Cortex of kidney (tissue), 1 donor: ENCODE results near the gene RAB9B.

Experiments used
- DNase-seq: peaks from one replicate; lab custom pipeline; 2025; lab: John Stamatoyannopoulos, UW

Gene RAB9B

DNA sequence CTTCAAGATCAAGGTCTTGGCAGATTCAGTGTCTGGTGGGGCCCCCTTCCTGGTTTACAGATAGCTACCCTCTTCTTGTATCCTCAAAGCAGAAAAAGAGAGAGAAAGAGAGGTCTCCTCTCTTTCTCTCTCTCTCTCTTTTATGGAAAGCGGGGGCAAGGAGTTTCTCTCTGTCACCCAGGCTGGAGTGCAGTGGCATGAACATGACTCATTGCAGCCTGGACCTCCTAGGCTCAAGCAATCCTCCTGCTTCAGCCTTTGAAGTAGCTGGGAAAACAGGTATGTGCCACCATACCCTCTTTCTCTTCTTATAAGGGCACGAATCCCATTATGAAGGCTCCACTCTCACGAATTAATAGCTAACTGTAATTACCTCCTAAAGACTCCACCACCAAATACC, 20.2 kb downstream of the RAB9B start:
- no peak for DNase-seq

DNA sequence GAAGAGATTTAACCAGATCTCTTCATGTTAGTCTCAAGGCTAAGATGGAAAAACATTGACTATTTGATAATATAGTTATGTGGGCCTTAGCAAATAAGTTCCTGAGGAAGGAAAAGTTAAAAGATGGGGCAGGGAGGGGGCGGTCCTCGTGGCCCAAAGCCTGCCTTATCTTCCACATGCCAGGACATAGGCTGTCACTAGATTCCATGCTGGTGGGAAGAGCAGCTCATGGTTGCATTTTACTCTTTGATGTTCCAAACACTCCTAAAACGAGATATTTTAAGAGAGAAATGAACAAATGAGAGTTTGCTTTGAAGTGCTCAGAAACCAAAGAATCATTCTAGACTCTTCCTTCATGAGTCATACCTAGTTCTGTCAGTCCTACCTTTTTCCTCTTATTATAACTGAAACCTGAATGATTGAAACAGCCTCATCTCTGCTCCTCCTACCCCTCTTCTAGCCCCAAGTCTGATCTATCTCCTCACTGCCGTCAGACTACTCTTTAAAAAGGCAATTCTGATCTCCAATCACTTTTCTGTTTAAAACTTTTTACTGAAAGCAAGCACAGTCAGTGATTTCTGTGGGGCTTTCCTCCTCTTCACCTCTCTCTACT, 25.1 kb downstream of the RAB9B start:
- no peak for DNase-seq

DNA sequence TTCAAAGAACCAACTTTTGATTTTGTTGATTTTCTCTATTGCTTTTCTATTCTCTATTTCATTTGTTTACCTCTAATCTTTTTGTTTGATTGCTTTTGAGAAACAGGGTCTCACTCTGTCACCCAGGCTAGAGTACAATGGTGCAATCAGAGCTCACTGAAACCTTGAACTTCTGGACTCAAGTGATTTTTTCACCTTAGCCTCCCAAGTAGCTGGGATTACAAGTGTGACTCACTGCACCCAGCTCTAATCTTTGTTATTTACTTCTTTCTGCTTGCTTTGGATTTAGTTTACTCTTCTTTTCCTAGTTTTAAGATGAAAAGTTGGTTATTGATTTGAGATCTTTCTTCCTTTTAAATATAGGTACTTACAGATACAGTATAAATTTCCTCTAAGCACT, 26.2 kb downstream of the RAB9B start:
- no peak for DNase-seq

DNA sequence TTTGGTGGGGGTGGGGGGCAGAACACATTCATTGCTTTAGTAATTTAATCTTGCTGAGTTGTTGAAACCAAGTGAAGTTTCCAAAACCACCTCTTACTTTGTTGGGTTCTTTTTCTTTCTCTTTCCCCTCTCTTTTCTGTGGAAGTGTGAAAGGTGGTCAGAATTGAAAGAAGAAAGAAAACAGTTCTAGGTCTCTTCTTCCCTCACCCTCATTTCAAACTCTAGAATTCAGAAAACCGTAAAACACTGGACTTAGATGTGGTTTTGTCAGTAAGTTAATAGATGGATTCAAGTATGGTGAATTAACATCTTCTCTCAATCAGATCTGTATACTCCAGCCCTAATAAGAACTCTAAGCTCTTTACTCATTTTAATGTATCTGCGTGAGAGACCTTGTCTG, 31.7 kb downstream of the RAB9B start:
- DNase-seq, result no peak

DNA sequence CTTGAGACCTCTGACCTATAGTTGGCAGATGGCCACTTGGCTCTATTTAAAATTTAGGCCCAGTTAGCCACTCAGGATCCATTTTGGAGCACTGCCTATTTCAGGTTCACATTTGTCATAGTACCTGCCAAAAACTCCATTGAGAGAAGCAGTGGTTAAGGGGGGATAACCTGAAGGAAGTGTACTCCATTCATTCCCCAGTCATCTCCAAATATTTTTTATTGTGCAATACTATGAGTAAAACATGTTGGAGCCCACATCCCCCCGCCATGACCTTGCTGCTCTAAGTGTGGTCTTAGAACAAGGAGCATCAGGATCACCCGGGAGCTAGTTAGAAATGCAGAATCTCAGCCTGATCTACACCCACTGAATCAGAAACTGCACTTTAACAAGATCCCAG, 34.4 kb downstream of the RAB9B start:
- DNase-seq, result no peak

DNA sequence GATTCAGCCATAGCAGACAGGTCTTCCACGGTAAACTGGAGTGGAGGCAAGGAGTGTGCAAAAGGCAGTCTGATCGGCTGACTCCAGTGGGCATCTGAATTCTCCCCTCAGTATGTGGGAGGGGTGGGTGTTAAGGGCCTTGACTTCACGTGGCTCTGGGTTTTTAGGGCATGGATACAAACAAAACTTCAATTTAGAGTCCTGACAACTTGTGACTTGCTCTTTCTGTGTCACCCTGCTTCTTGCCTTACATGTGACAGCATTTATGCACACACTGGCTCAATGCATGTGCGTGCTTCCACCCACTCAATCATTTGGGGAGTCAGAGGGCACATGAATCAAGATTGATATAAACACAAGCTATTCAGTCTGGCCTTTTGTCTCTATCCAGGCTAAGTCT, 37.9 kb downstream of the RAB9B start:
- DNase-seq, result no peak

DNA sequence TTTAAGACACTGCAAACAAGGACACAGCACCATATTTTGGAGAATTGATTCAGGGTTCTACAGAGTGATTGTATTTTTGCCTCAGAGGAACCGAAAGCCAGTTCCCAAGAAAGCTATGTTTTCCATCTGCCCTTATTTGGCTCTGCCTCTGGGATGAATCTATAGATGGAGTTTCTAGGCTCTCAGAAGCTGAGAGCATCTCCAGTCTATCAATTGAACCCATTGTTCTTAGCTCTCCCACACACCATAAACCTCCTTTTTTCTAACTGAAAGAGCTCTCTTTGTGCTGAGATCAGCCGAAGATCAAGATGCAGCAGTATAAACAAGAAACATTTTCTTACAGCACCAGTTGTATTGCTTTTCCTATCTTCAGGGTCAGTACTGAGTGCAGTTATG, 38.5 kb downstream of the RAB9B start:
- DNase-seq, result no peak

DNA sequence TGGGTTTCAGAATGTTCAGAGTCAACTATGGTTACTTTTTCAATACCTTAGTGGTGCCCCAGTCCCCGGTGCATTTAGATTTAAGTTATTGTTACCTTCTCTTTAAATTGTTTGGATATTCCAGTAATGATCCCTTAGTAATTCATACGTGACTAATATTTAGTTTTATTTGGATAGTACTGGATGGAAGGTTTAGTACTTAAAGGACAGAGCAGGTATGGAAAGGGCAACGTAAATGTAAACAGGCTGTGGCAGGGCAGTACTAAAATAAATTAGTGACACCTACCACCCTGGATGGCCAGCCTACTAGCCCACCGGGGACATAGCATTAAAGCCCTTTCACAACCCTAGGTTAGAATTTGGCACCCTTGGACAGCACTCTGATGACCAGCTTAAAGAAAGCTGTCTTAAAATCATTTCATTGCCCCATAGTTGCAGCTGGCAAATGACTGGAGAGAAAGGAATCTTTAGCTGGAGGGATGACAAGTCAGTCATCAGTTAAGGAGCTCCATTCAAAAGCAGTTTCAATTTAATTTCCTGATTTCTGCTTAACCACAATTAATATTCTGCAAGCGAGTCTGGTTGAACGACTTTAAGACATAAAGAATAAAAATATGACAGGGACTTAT, 39.0 kb downstream of the RAB9B start:
- DNase-seq, result no peak

DNA sequence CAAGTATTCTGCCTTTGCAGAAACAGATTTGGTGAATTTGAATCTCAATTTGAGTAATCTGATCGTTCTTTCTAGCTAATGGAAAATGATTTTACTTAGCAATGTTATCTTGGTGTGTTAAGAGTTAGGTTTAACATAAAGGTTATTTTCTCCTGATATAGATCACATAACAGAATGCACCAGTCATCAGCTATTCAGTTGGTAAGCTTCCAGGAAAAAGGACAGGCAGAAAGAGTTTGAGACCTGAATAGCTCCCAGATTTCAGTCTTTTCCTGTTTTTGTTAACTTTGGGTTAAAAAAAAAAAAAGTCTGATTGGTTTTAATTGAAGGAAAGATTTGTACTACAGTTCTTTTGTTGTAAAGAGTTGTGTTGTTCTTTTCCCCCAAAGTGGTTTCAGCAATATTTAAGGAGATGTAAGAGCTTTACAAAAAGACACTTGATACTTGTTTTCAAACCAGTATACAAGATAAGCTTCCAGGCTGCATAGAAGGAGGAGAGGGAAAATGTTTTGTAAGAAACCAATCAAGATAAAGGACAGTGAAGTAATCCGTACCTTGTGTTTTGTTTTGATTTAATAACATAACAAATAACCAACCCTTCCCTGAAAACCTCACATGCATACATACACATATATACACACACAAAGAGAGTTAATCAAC, 40.1 kb downstream of the RAB9B start:
- no peak for DNase-seq

DNA sequence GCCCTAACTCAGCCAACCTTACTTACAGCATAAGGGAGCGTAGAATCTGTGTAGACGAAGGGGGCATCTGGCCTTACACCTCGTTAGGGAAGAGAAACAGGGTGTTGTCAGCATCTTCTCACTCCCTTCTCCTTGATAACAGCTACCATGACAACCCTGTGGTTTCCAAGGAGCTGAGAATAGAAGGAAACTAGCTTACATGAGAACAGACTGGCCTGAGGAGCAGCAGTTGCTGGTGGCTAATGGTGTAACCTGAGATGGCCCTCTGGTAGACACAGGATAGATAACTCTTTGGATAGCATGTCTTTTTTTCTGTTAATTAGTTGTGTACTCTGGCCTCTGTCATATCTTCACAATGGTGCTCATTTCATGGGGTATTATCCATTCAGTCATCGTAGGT, 40.8 kb downstream of the RAB9B start:
- DNase-seq, result peak; percentile 1

DNA sequence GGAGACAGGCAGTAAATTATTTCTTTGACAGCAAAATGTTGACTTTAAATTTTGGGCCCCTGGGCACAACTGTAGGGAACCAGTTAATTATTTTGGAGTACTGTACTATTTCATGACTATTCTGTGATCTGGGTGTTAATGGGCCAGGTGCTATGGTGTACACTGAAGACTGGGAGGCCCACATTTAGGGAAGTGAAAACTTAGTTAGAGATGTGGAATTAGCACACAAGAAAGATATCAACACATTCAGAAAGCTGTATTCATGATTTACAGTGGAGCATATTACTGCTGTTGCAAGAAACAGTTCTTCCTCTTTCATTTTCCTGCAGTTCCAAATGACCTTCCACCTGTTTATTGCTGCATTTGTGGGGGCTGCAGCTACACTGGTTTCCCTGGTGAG, 43.1 kb downstream of the RAB9B start:
- DNase-seq, result no peak

DNA sequence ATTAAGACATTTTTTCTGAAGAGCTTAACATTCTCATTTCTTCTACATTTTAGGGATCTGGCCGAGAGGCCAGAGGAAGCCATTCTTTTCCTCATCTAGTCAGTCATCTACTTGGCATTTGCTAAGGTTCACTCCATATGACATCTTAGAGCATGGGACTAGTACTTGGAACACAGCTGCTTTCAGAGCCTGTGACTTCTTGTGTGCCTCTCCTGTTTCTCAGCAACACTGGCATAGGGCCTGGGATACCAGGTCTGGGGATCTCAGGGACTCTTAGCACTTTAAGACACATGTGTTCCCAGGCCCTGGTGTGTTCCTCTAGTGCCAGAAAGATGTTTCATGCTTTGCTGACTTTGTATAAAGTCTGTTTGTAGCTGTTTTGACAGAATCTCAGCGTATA, 48.1 kb downstream of the RAB9B start:
- no peak for DNase-seq

DNA sequence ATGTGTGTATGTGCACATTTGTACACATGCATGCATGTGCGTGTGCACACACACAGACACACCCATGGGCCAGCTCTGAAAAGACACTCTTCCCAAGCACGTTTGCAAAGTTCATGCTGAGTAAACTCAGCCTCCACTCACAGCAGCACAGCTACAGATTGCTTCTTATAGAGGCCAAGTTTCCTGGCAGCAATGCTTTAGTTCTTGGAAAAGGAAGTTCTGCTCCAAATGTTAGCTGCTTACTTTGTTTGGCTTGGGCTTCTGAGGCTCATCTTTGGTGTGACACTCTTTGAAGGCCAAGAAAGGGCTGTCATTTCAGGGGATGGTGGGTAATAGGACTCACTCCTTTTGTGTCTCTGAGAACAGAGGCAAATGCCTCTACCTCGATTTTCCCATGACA, 48.9 kb downstream of the RAB9B start:
- no peak for DNase-seq

DNA sequence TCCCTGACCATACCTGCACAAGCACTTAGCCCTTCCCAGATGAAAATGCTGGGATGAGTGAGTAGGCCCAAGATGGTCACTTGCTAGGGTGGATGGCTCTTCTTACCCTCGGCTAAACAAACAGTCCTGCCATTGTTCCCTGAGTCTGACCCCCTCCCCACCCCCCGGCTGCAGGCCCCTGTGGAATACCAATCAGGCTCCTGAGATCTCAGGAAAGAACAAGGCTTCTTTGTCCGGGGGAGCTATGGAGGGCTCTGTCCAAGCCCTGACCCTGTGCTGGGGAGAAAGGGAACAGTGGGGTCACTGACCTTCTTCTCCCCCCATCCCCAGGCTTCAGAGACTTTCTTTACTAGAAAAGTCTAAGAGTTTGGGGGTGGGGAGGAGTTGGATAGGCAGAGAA, 49.4 kb downstream of the RAB9B start:
- no peak for DNase-seq

DNA sequence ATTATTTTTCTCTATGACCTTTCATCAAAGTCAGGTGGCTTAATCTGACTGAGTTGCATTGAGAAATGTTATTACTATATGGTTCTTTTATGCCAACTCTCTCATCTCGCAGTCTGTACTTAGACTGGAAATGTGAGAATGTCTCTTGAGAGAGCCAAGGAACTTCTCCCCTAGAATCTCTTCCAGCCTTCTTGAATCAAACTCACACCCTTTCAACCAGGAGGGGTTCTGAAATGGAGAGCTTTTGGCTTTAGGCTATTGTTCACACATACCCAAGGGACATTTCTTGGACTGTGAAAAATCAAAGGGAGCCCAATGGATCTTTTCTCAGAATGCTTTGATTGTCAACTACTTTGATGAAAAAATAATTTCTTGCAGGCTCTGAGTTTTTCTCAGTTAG, 50.4 kb downstream of the RAB9B start:
- no peak for DNase-seq

DNA sequence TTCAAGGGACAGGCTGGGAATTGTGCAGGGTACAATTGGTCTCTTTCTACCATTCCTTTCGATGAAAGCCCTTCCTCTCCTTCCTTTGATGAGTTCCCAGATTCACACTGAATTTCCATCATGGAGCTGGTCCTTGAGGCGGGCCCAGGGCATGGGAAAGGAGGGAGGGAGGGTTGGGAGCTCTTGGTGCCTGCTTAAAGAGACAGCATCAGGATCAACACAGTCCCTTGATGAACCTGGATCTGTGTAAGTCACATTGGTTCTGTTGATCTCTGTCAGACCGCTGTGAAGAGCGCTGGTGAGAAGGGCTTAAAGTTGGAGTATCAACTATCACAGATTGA, 51.0 kb downstream of the RAB9B start:
- no peak for DNase-seq

DNA sequence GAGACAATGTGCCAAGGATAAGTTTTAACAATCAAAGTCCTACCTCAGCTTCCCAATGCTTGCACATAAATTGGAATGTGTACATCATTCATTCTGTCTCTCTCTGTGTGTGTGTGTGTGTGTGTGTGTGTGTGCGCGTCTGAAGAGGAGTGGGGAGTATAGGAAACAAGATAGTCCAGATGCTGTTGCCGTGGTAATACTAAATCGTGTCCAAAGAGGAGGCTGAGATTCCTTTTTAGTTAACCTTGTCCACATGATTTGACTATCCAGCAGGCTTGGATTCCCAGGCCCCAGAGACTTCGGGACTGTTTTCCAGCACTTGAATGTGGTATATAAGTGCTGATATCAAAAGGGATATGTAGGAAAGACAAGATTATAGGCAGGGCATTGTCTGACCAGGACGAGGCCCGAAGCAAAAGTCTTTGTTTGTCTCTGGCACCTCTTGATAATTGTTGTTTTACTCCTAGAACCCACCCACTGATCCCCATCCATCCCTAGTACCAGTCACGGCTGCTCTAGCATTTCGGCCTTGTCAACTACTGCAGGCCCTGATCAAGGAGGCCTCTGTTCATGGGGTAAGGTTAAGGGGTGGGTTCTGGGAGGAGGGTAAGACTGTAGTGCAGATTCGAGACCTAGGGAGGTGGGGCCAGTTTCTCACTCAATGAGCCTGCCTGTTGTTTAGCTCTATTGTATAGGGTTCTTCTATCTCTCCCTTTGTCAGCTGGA, 51.6 kb downstream of the RAB9B start:
- DNase-seq, result no peak

DNA sequence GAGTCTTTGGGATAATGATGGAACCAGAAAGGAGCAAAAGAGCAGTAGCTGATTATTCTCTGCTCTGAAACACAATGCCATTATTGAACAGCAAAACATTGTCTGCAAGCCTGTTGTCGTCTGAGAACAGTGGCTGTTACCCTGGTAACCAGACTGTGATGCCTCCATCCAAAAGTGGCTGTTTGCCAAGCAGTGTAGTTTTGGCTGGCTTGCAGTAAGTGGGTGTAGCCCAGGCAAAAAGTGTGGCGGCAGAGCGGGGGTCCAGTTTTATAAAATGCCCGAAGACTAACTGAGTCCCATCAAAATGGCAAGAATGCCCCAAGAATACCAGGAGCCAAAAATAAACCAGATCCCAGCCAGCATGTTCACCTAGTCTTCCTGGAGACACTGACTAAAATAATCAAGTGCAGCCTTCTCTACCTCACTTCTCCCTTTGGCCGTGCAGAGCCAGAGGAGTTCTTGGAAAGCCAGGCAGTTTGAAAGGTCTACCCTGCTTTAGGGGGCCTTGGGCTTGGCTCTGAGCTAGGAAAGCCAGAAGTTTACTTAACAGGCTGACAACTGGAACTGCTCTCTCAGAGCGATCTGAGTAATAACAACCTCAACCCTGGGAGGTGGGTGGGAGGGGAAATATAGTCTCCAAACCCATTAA, 52.8 kb downstream of the RAB9B start:
- no peak for DNase-seq

DNA sequence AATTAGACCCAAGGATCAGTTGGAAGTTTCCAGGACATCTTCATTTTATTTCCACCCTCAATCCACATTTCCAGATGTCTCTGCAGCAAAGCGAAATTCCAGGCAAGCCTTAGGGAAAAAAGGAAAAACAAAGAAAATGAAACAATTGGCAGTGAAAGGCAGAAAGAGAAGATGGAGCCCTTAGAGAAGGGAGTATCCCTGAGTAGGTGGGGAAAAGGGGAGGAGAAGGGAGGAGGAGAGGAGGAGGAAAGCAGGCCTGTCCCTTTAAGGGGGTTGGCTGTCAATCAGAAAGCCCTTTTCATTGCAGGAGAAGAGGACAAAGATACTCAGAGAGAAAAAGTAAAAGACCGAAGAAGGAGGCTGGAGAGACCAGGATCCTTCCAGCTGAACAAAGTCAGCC, 55.5 kb downstream of the RAB9B start, which contains the start of gene PLP1:
Gene PLP1, plus strand, starts transcription at position 295 of the 400 bp plus-strand sequence. CDS start 156 bp downstream, outside the sequence.
- no peak for DNase-seq

DNA sequence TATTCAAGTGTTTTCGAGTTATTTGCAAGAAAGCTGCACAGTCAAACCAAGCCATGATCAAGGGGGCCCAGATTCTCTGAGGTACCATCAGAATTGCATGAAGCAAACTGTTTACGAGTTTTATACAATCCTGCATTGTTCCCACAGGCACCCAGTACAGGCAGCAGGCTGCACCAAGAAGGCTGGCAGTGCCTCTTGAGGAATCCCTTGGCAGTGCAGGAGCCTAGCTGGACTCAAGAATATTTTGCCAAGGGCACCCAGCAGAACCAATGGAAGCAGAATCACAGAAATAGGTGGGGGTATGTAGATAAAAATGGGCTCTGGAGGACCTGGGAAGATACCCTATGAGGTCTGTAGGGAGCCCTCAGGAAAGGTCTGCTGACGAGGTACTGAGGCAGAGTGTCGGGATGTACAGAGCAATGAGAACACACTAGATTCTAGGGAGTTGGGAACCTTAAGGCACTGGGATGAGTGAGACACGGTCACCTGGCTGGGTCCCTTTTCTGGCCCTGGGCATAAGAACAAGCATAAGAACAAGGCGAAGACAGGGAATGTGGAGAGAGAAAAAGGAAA, 57.9 kb downstream of the RAB9B start:
- no peak for DNase-seq

DNA sequence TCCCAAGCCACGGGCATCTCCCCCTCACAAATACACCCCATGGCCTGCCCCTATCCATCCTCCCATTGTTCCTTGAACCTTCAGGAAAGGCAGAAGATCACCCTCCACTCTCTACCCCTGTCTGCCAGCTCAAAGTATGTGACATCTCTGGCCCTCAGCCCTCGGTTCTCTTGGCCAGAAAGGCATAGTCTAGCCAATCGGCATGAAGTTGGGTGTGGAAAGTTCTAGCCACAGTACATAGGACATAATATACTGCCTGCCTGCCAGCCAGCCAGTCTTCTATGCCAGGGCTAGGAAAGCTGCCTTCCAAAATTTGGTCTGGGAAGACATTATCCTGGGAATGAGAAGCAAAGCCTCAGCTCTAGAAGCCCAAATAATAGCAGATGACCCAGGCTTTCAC, 58.6 kb downstream of the RAB9B start:
- no peak for DNase-seq
